Mesenchymal stem cell (in vitro differentiated cells and primary cell): Measurements from ENCODE around the gene FLNC.

Experiments used
- DNase-seq: peaks from one replicate; pipeline ENCODE4 v3.0.0-alpha.2; 2013
- H2AFZ ChIP-seq: one replicate; pipeline ENCODE4 v1.6.1; 2013; ENCODE audit warnings: low read depth, mild to moderate bottlenecking, control low read depth, inconsistent platforms, low read length, moderate library complexity
- H2AK5ac ChIP-seq: 2 replicates; pipeline ENCODE4 v1.6.1; 2013; ENCODE audit warnings: low read length, moderate library complexity, mild to moderate bottlenecking, inconsistent platforms; ENCODE audit not compliant: severe bottlenecking
- H2BK120ac ChIP-seq: one replicate; pipeline ENCODE4 v1.6.1; 2013; ENCODE audit warnings: low read depth, mild to moderate bottlenecking, inconsistent platforms, low read length, moderate library complexity
- H2BK12ac ChIP-seq, 2 experiments: one replicate each; pipeline ENCODE4 v1.6.1; 2013; ENCODE audit warnings: inconsistent platforms in 2 of 2, low read length in 2 of 2, mild to moderate bottlenecking in 2 of 2, moderate library complexity in 2 of 2, control low read depth in 1 of 2
- H2BK15ac ChIP-seq: one replicate; pipeline ENCODE4 v1.6.1; 2013; ENCODE audit warnings: mild to moderate bottlenecking, low read depth, inconsistent platforms; ENCODE audit not compliant: poor library complexity, severe bottlenecking
- H2BK5ac ChIP-seq: 2 replicates; pipeline ENCODE4 v1.6.1; 2013; ENCODE audit warnings: low read depth, mild to moderate bottlenecking, low read length, control low read depth, inconsistent platforms; ENCODE audit not compliant: poor library complexity, severe bottlenecking
- H3K14ac ChIP-seq, 2 experiments: one replicate each; pipeline ENCODE4 v1.6.1; 2013; ENCODE audit warnings: inconsistent platforms in 2 of 2, low read length in 2 of 2, control low read depth in 1 of 2, mild to moderate bottlenecking in 1 of 2, moderate library complexity in 1 of 2
- H3K18ac ChIP-seq, 2 experiments: one replicate each; pipeline ENCODE4 v1.6.1; 2013; ENCODE audit warnings: inconsistent platforms in 2 of 2, low read length in 2 of 2, control low read depth in 1 of 2, low read depth in 1 of 2, mild to moderate bottlenecking in 1 of 2
- H3K23ac ChIP-seq, 2 experiments: one replicate each; pipeline ENCODE4 v1.6.1; 2013; ENCODE audit warnings: inconsistent platforms in 2 of 2, low read length in 2 of 2, mild to moderate bottlenecking in 2 of 2, moderate library complexity in 2 of 2, control low read depth in 1 of 2
- H3K27ac ChIP-seq: 2 replicates; pipeline ENCODE4 v1.5.1; 2013; ENCODE audit warnings: mild to moderate bottlenecking, moderate library complexity, low read length, control low read depth, inconsistent platforms; ENCODE audit not compliant: poor library complexity, severe bottlenecking
- H3K27me3 ChIP-seq, 2 experiments: 2 replicates each; pipeline versions ENCODE4 v1.6.1 to v1.7.0; 2013; ENCODE audit warnings: low read length in 2 of 2, mild to moderate bottlenecking in 2 of 2, moderate library complexity in 2 of 2, control low read depth in 1 of 2, inconsistent platforms in 1 of 2; ENCODE audit not compliant: control insufficient read depth in 1 of 2, insufficient read depth in 1 of 2
- H3K36me3 ChIP-seq, 2 experiments: 2 replicates each; pipeline versions ENCODE4 v1.6.1 to v1.7.0; 2013; ENCODE audit warnings: low read length in 2 of 2, control low read depth in 1 of 2, inconsistent platforms in 1 of 2, low read depth in 1 of 2, mild to moderate bottlenecking in 1 of 2; ENCODE audit not compliant: insufficient read depth in 2 of 2, control insufficient read depth in 1 of 2
- H3K4ac ChIP-seq, 2 experiments: one replicate each; pipeline ENCODE4 v1.6.1; 2013; ENCODE audit warnings: inconsistent platforms in 2 of 2, low read length in 2 of 2, mild to moderate bottlenecking in 2 of 2, moderate library complexity in 2 of 2, control low read depth in 1 of 2, low read depth in 1 of 2
- H3K4me1 ChIP-seq: 2 replicates; pipeline ENCODE4 v1.6.1; 2013; ENCODE audit warnings: low read depth, low read length, control low read depth; ENCODE audit not compliant: control insufficient read depth, insufficient read depth
- H3K4me2 ChIP-seq: 2 replicates; pipeline ENCODE4 v1.6.1; 2013; ENCODE audit warnings: low read length, mild to moderate bottlenecking, inconsistent platforms; ENCODE audit not compliant: poor library complexity, severe bottlenecking
- H3K4me3 ChIP-seq, 2 experiments: 2 replicates each; pipeline versions ENCODE4 v1.5.1 to v1.7.0; 2013; ENCODE audit warnings: low read length in 2 of 2, mild to moderate bottlenecking in 2 of 2, control low read depth in 1 of 2, low read depth in 1 of 2; ENCODE audit not compliant: insufficient read depth in 1 of 2
- H3K79me1 ChIP-seq: replicated peaks from 2 replicates; pipeline ENCODE4 v1.6.1; 2013; ENCODE audit warnings: mild to moderate bottlenecking, control low read depth, low read length, inconsistent platforms; ENCODE audit not compliant: poor library complexity, severe bottlenecking
- H3K9ac ChIP-seq: 2 replicates; pipeline ENCODE4 v1.7.0; 2013; ENCODE audit warnings: mild to moderate bottlenecking, low read length, moderate library complexity
- H3K9me3 ChIP-seq: 2 replicates; pipeline ENCODE4 v1.7.0; 2013; ENCODE audit warnings: mild to moderate bottlenecking, low read length; ENCODE audit not compliant: control insufficient read depth
- H4K8ac ChIP-seq: one replicate; pipeline ENCODE4 v1.6.1; 2013; ENCODE audit warnings: inconsistent platforms, mild to moderate bottlenecking, low read length, moderate library complexity
- H4K91ac ChIP-seq: one replicate; pipeline ENCODE4 v1.6.1; 2013; ENCODE audit warnings: mild to moderate bottlenecking, low read length, inconsistent platforms
- WGBS: methylation state at CpG from one replicate; pipeline ENCODE4 v1.1.7; 2013; ENCODE audit warnings: mixed read lengths; 5-methylcytosine and 5-hydroxymethylcytosine counted together

The FLNC gene

GRCh38 chr7:128790315-128791041 is 39.7 kb upstream of the FLNC start:
- no peak overlapping the region for H2BK120ac ChIP-seq
- H3K9me3 ChIP-seq = no peaks in the 10 kb centered on the region
- no peak overlapping the region for H3K14ac ChIP-seq
- peak overlapping the region; percentile 85 for H3K9ac ChIP-seq
- H3K27ac ChIP-seq = no peak overlapping the region
- 10% methylated on average over 35 of the region's 45 CpGs for WGBS
- H3K4me1 ChIP-seq = peaks cover 9% of the 10 kb centered on the region
- H3K4me2 ChIP-seq = peak overlapping the region; percentile 99
- peak overlapping the region; percentile 79 to 90 for H3K4me3 ChIP-seq
- no peak overlapping the region for H4K91ac ChIP-seq
- H3K23ac ChIP-seq = peak overlapping the region in 1 of 2 experiments; percentile 86
- H2AFZ ChIP-seq = peak overlapping the region; percentile 94
- H2AK5ac ChIP-seq = no peak overlapping the region
- no peaks in the 10 kb centered on the region for H3K79me1 ChIP-seq
- no peak for DNase-seq
- peaks cover 2 to 19% of the 10 kb centered on the region in 2 experiments for H3K36me3 ChIP-seq
- H2BK15ac ChIP-seq = peak overlapping the region; percentile 73
- peak overlapping the region; percentile 7 for H4K8ac ChIP-seq
- peak overlapping the region in 1 of 2 experiments; percentile 78 for H3K18ac ChIP-seq
- H3K27me3 ChIP-seq = peaks cover 0 to 15% of the 10 kb centered on the region in 2 experiments
- H3K4ac ChIP-seq = no peak overlapping the region
- no peak overlapping the region for H2BK5ac ChIP-seq
- no peak overlapping the region for H2BK12ac ChIP-seq

- H3K36me3 ChIP-seq = peaks cover 2 to 25% of the 10 kb centered on the region in 2 experiments
- H3K23ac ChIP-seq = peak within 1 kb of the TSS in 1 of 2 experiments; percentile 24
- peak within 1 kb of the TSS; percentile 99 for H3K4me2 ChIP-seq
- peak within 1 kb of the TSS; percentile 23 for H2BK120ac ChIP-seq
- no peaks in the 10 kb centered on the region for H3K9me3 ChIP-seq
- H3K27me3 ChIP-seq = peaks cover 0 to 15% of the 10 kb centered on the region in 2 experiments
- peak within 1 kb of the TSS; percentile 35 to 78 for H3K18ac ChIP-seq
- no peak within 1 kb of the TSS for H2AK5ac ChIP-seq
- peak within 1 kb of the TSS in 1 of 2 experiments; percentile 74 for H2BK12ac ChIP-seq
- H2BK5ac ChIP-seq = no peak within 1 kb of the TSS
- H3K14ac ChIP-seq = peak within 1 kb of the TSS in 1 of 2 experiments; percentile 63
- peaks cover 9% of the 10 kb centered on the region for H3K4me1 ChIP-seq
- peak; percentile 54 for DNase-seq
- under 1% methylated on average over 23 of the region's 80 CpGs for WGBS
- H3K79me1 ChIP-seq = no peaks in the 10 kb centered on the region
- peak within 1 kb of the TSS; percentile 94 for H2AFZ ChIP-seq
- H3K4ac ChIP-seq = peak within 1 kb of the TSS in 1 of 2 experiments; percentile 55
- peak within 1 kb of the TSS; percentile 48 for H4K8ac ChIP-seq
- no peak within 1 kb of the TSS for H3K27ac ChIP-seq
- peak within 1 kb of the TSS; percentile 79 to 90 for H3K4me3 ChIP-seq
- peak within 1 kb of the TSS; percentile 85 for H3K9ac ChIP-seq
- peak within 1 kb of the TSS; percentile 43 for H4K91ac ChIP-seq
- H2BK15ac ChIP-seq = peak within 1 kb of the TSS; percentile 4
Observed at GRCh38 chr7:128791121-128791971, 38.9 kb upstream of the FLNC start, which contains the start of gene CCDC136. Gene CCDC136 (plus strand): TSS chr7:128791968. CDS start chr7:128792412, 444 bp downstream.

GRCh38 chr7:128791972-128792327 is 38.3 kb upstream of the FLNC start:
- Histone ChIP-seq H3K9ac (peak overlapping the region; percentile 84), H3K79me1 (no peaks in the 10 kb centered on the region), H4K91ac (peak overlapping the region; percentile 43), H3K4me2 (peak overlapping the region; percentile 99), H3K14ac (peak overlapping the region in 1 of 2 experiments; percentile 2), H3K9me3 (no peaks in the 10 kb centered on the region), H3K27me3 (peaks cover 0 to 15% of the 10 kb centered on the region in 2 experiments), H2BK12ac (no peak overlapping the region), H3K18ac (peak overlapping the region in 1 of 2 experiments; percentile 67), H2BK15ac (no peak overlapping the region), H2BK120ac (peak overlapping the region; percentile 23), H3K4me3 (peak overlapping the region; percentile 79 to 90), H2AK5ac (no peak overlapping the region), H3K27ac (no peak overlapping the region), H3K23ac (no peak overlapping the region), H3K4me1 (peaks cover 9% of the 10 kb centered on the region), H2AFZ (no peak overlapping the region), H2BK5ac (no peak overlapping the region), H4K8ac (peak overlapping the region; percentile 48), H3K4ac (no peak overlapping the region), H3K36me3 (peaks cover 2 to 25% of the 10 kb centered on the region in 2 experiments)
- WGBS = 22% methylated on average over 3 of the region's 9 CpGs
- peak; percentile 33 for DNase-seq
